ENCODE data around the gene TMEM272. TPM values are rescaled to one million over a fixed set of nuclear protein-coding genes. Genes with fewer than 3 reads are reported as not detected.

Gene TMEM272
- not detected in 2 replicates for total RNA-seq

GRCh38 chr13:51844862-51845573, at the start of gene TMEM272:
Gene TMEM272, minus strand, starts transcription at chr13:51845177. Its CDS starts 6,647 bp downstream, at chr13:51838530.

GRCh38 chr13:51861723-51862300, 16.8 kb upstream of the TMEM272 start, which contains the start of gene CCDC70:
Gene CCDC70, plus strand, starts transcription at chr13:51861969. Its CDS starts 3,443 bp downstream, at chr13:51865412.

GRCh38 chr13:51803422-51804294, 41.3 kb downstream of the TMEM272 start, which contains the start of gene DHRS12:
Gene DHRS12, minus strand, starts transcription at chr13:51804163. Its CDS starts 4,504 bp downstream, at chr13:51799659.

Other genes starting within 250 kb of the TMEM272 start
- gene DHRS12, start 41.0 kb downstream of the TMEM272 start, total RNA-seq: 1.8 and 5.8 TPM in 2 replicates
- gene CCDC70, start 16.8 kb upstream of the TMEM272 start, total RNA-seq: not detected in 2 replicates
- gene ATP7B, start 166.3 kb upstream of the TMEM272 start, total RNA-seq: 2.9 and 3.1 TPM in 2 replicates
- gene ALG11, start 167.2 kb upstream of the TMEM272 start, total RNA-seq: 9.4 and 32.0 TPM in 2 replicates
- 9.1 and 14.5 TPM in 2 replicates for gene UTP14C, start 179.5 kb upstream of the TMEM272 start, total RNA-seq